KMS-11 (cell line): ENCODE results near the gene HPSE2.

ENCODE experiments used
- H2AFZ ChIP-seq: fragments of 200-600 bp; sonication (generic); 2 replicates; pipeline ENCODE4 v1.6.1; 2016; ENCODE audit warnings: antibody characterized with exemption, mixed run types, low read depth
- H3K27ac ChIP-seq: fragments of 200-600 bp; sonication (generic); 2 replicates; pipeline ENCODE4 v1.6.1; 2016; ENCODE audit warnings: mild to moderate bottlenecking, mixed run types
- H3K27me3 ChIP-seq: fragments of 200-600 bp; sonication (generic); 2 replicates; pipeline ENCODE4 v1.6.1; 2017; ENCODE audit warnings: mild to moderate bottlenecking, low read depth, mixed run types, moderate library complexity; ENCODE audit not compliant: insufficient read depth
- H3K36me3 ChIP-seq: fragments of 200-600 bp; sonication (generic); 2 replicates; pipeline ENCODE4 v1.6.1; 2017; ENCODE audit warnings: mild to moderate bottlenecking, mixed run types; ENCODE audit not compliant: insufficient read depth
- H3K4me1 ChIP-seq: fragments of 200-600 bp; sonication (generic); 2 replicates; pipeline ENCODE4 v1.6.1; 2016; ENCODE audit warnings: mild to moderate bottlenecking, low read depth, mixed run types; ENCODE audit not compliant: poor library complexity, severe bottlenecking
- H3K4me2 ChIP-seq: fragments of 200-600 bp; sonication (generic); 2 replicates; pipeline ENCODE4 v1.7.0; 2016; ENCODE audit warnings: mild to moderate bottlenecking, mixed run types
- H3K4me3 ChIP-seq: fragments of 200-600 bp; sonication (generic); IDR thresholded peaks from 2 replicates; pipeline ENCODE4 v1.6.1; 2017; ENCODE audit warnings: low read depth, low read length, mixed read lengths; ENCODE audit not compliant: insufficient read depth
- H3K79me2 ChIP-seq: fragments of 200-600 bp; sonication (generic); 2 replicates; pipeline ENCODE4 v1.6.1; 2016; ENCODE audit warnings: low read depth, mixed run types; ENCODE audit not compliant: insufficient read depth
- H3K9ac ChIP-seq: fragments of 200-600 bp; sonication (generic); 2 replicates; pipeline ENCODE4 v1.6.1; 2016; ENCODE audit warnings: mild to moderate bottlenecking, mixed run types
- H4K20me1 ChIP-seq: fragments of 200-600 bp; sonication (generic); 2 replicates; pipeline ENCODE4 v1.6.1; 2016; ENCODE audit warnings: mild to moderate bottlenecking, mixed run types; ENCODE audit not compliant: insufficient read depth
- TF ChIP-seq, protein P1 (sequence below): fragments of 200-600 bp; sonication (generic); conservative IDR thresholded peaks from 2 replicates; pipeline ENCODE4 v1.6.1; 2017; ENCODE audit warnings: low read depth, mild to moderate bottlenecking, antibody characterized with exemption, low read length, moderate library complexity, mixed read lengths

Gene HPSE2

DNA sequence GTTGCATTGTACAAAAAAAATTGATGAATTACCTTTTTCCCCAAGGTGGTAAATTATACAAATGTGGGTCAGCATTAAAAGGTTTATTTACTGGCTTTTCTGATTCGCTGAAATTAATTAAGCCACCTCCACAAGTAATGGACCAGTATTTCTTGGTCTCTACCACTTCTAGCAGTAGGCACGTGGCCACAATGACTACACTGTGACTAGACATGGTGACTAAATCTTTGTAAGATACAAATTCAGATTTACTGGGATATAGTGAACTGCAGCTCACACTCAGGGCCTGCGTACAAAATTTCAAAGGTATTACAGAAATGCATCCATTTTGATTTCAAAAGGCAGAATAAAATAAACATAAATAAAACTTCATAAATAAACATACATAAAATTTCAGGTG is 10.9 kb downstream of the HPSE2 start:
- Histone ChIP-seq H3K79me2 (no peaks in the 10 kb centered on the region), H3K9ac (no peak overlapping the region), H3K4me1 (no peaks in the 10 kb centered on the region), H3K36me3 (no peaks in the 10 kb centered on the region), H3K27me3 (no peaks in the 10 kb centered on the region), H3K27ac (no peak overlapping the region), H3K4me3 (no peak overlapping the region), H2AFZ (no peak overlapping the region), H4K20me1 (no peaks in the 10 kb centered on the region), H3K4me2 (no peak overlapping the region)
- TF ChIP-seq, protein P1, sequence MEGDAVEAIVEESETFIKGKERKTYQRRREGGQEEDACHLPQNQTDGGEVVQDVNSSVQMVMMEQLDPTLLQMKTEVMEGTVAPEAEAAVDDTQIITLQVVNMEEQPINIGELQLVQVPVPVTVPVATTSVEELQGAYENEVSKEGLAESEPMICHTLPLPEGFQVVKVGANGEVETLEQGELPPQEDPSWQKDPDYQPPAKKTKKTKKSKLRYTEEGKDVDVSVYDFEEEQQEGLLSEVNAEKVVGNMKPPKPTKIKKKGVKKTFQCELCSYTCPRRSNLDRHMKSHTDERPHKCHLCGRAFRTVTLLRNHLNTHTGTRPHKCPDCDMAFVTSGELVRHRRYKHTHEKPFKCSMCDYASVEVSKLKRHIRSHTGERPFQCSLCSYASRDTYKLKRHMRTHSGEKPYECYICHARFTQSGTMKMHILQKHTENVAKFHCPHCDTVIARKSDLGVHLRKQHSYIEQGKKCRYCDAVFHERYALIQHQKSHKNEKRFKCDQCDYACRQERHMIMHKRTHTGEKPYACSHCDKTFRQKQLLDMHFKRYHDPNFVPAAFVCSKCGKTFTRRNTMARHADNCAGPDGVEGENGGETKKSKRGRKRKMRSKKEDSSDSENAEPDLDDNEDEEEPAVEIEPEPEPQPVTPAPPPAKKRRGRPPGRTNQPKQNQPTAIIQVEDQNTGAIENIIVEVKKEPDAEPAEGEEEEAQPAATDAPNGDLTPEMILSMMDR: no peak

- no peak overlapping the region for H3K4me2 ChIP-seq
- no peaks in the 10 kb centered on the region for H3K27me3 ChIP-seq
- no peaks in the 10 kb centered on the region for H4K20me1 ChIP-seq
- no peak overlapping the region for H3K4me3 ChIP-seq
- H3K79me2 ChIP-seq: no peaks in the 10 kb centered on the region
- no peak overlapping the region for H3K27ac ChIP-seq
- H3K4me1 ChIP-seq: no peaks in the 10 kb centered on the region
- no peak overlapping the region for H2AFZ ChIP-seq
- H3K36me3 ChIP-seq: no peaks in the 10 kb centered on the region
- TF ChIP-seq, protein P1: no peak
- H3K9ac ChIP-seq: no peak overlapping the region
These were observed 28.3 kb downstream of the HPSE2 start for GRCh38 chr10:99207340-99207739.

DNA sequence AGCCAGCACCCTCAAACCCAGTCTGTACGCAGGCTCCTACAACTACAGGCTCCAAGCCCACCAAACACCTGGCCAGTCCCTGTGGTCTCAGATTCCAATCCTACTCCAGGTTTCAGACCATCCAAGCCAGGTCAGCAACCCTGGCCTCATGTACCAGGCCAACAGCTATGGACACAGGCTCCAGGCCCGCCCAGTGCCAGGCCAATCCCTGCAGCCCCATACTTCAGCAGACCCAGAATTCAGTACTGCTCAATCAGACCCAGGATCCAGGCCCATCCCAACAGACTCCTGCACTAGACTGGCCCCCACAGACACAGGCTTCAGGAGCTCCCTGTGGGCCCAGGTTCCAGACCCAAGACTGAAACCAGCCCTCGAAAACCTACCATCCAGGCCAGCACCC is 32.3 kb downstream of the HPSE2 start:
- Histone ChIP-seq H3K4me3 (no peak overlapping the region), H3K4me2 (no peak overlapping the region), H3K36me3 (no peaks in the 10 kb centered on the region), H4K20me1 (no peaks in the 10 kb centered on the region), H2AFZ (no peak overlapping the region), H3K27me3 (no peaks in the 10 kb centered on the region), H3K9ac (no peak overlapping the region), H3K4me1 (no peaks in the 10 kb centered on the region), H3K27ac (no peak overlapping the region), H3K79me2 (no peaks in the 10 kb centered on the region)
- TF ChIP-seq, protein P1: no peak

DNA sequence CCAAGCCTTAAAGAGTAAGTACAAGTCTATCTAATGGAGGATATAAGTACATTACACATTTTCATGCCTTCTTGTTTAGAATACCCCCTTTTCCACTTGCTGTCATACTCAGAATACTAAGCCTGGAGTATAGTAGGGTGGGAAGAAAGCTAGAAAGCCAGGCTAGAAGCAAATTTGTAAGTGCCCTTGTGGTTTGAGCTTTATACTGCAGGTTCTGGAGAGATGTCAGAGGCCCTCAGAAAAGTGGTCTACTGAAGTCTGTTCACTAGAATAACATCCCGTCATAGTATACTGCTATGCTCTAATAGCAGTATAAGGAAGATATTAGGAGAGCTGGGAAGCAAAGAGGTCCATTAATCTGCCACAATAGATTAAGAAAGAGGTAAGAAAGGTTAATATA is 62.7 kb downstream of the HPSE2 start:
- Histone ChIP-seq H4K20me1 (no peaks in the 10 kb centered on the region), H3K4me2 (no peak overlapping the region), H3K27me3 (no peaks in the 10 kb centered on the region)

More for the DNA sequence above, 62.7 kb downstream of the HPSE2 start:
- Histone ChIP-seq H3K4me3 (no peak overlapping the region), H3K36me3 (no peaks in the 10 kb centered on the region), H3K4me1 (no peaks in the 10 kb centered on the region), H3K27ac (no peak overlapping the region), H2AFZ (no peak overlapping the region), H3K79me2 (no peaks in the 10 kb centered on the region), H3K9ac (no peak overlapping the region)
- TF ChIP-seq, protein P1: no peak
